SHP77 treated with DMSO at 0.1 percent for 48 hours (cell line): Measurements from ENCODE around the gene LMBR1.
A peak's percentile ranks its signal among the peaks of the same experiment; 100 is the strongest.
"Not testable (repeated sequence)": the region's sequence is repeated elsewhere in the genome, so short reads cannot be mapped to it uniquely, and the experiment has no call there.

ENCODE experiments used
- DNase-seq: peaks from one replicate; lab custom pipeline; 2025; lab: John Stamatoyannopoulos, UW

The LMBR1 gene

DNA sequence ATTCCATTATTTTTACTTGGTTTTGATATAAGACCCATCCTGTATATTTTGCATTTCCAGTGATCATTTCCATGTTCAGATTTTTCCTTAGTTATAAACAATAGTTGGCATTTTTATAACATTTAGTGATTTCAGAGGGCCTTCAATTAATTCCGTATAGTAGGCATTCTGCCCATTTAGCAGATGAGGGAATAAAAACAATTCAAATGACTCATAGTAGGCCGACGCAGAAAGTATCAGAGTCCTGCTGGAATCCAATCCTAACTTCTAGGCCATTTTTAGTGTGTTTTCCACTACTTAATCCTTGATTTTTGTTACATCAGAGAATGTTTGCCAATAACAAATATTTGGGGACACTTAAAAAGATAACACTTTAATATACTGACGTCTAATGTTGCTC, 237.0 kb downstream of the LMBR1 start:
- no peak for DNase-seq

DNA sequence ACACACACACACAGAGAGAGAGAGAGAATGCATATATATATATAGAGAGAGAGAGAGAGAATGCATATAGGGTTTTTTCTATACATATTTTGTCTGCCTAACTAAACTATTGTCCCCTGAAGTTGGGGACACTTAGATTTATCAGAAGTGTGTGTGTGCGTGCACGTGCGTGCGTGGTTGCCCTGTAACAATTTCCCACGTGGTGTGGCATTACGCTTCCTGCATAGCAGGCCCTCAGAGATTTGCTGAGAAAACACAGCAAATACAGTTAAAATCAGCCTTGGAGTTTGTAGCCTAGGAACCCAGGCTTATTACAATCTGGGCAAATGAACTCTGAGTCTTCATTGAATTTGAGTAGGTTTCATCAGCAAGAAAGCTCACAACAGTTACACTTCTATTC, 237.7 kb downstream of the LMBR1 start:
- DNase-seq, result no peak

DNA sequence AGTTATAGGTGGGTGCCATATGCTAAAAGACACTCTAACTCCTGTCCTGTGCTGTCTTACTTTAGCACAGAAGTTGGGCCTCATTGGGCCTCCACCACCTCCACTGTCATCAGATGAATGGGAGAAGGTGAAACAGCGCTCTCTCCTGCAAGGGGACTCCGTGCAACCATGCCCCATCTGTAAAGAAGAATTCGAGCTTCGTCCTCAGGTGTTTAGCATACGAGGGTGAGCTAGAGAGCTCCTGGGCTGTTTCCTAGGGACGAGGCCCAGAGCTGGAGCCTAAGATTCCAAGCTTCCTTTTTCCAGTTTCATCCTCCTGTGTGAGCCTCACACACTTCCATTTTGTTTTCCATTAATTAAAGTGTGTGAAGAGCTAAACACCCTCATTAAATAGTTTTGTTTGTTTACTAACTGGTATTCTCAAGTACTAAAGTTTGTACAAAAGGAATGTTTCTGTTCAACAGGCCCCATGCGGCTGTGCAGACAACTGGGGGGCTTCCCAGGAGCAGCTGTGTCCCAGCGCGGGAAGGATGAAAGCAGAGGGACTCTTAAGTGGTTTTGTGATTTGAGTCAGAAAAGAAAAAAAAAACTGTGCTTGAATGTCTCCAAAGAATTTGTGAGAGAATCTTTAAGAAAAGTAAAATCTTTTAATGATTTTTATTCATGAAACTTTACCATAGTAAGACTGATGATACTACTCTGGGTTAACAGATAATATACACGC, 238.3 kb downstream of the LMBR1 start:
- DNase-seq, result no peak

DNA sequence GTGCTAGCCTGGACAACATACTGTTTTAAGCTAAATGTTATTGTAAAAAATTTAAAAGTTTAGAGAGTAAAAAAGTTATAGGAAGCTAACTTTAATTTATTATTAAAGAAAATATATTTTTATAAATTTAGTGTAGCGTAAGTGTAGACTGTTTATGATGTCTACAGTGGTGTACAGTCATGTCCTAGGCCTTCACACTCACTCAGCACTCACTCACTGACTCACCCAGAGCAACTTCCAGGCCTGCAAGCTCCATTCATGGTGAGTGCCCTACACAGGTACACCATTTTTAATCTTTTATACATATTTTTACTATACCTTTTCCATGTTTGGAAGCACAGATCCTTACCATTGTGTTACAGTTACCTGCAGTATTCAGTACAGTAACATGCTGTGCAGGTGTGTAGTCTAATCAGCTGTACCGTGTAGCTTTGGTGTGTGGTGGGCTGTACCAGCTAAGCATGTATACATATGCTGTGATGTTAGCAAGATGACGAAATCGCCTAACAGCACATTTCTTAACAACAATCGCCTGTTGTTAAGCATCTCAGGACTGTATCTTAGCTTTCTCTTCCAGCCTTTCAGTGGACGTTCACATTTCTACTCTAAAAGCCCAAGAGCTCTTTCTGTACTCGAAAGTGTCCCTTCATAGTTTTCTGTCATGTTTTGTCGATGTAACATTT, 240.0 kb downstream of the LMBR1 start:
- DNase-seq, result no peak

DNA sequence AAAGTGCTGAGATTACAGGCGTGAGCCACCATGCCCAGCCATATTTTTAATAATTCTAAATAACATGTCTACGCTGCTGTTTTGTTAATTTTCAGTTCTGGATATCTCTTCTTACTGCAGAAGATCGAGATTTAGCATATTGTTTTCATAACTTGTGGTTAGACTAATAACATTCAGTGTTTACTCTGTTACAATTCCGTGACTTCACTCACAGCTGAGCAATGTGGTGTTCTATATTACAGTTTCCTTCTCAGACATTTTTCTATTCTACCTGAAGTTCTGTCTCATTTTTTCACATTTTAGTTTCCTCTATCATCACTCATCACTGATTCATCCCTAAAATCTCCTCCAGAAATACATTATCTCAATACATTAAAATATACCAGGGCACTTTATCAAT, 241.5 kb downstream of the LMBR1 start:
- DNase-seq, result no peak

DNA sequence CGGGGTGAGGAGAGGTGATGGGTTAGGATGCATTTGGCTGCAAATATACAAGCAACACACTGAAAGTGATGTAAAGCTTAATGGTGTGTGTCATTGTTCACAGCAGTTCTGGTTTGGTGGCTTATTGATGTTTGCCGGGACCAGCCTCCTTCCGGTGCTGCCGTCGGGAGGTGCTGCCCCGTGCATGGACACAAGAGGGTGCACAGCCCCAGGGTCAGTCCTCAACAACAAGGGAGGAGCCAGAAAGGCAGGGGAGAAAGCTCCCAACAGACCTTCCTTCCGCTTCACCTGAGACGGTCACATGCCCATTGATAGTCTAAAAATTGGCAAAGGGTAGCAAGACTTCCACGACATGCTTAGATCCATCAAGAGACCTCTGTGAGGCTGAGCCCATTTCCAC, 242.9 kb downstream of the LMBR1 start:
- no peak for DNase-seq

DNA sequence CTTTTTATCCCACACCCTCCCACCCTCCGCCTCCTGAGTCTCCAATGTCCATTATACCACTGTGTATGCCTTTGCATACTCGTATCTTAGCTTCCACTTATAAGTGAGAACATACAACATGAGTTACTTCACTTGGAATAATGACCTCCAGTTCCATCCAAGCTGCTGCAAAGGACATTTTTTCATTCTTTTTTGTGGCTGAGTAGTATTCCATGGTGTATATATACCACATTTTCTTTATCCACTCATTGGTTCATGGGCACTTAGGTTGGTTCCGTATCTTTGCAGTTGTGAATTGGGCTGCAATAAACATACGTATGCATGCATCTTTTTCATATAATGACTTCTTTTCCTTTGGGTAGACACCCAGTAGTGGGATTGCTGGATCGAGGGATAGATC, 245.7 kb downstream of the LMBR1 start:
- not testable (repeated sequence) for DNase-seq

DNA sequence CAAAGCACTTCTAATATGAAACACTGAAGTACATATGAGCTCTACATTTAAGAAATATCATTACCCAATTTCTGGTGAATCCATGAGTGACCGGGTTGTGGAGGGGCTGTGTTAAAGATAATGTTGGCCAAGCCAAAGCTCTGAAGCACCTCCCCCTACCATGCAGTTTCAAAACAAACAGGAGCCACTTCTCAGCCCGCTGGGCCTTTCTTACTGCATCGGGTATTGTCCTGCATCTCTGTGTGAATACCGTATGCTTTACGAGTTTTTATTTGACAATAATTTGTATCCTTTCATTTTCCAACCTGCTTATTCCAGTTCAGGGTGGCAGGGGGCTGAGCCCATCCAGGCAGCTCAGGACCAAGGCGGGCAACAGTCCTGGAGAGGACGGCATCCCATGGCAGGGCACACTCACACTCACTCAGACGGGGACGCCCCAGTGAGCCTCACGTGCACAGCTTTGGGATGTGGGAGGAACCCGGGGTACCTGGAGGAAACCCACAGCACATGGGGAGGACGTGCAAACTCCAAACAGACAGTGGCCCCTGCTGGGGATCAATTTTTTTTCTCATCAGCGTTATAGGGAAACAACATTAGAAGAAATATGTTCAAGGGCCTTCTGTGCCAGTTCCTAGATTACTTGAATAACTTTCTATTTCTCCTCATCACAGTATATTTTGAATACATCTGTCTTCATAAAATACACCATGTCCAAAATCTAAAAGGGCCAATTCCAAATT, 250.5 kb downstream of the LMBR1 start:
- DNase-seq, result no peak

DNA sequence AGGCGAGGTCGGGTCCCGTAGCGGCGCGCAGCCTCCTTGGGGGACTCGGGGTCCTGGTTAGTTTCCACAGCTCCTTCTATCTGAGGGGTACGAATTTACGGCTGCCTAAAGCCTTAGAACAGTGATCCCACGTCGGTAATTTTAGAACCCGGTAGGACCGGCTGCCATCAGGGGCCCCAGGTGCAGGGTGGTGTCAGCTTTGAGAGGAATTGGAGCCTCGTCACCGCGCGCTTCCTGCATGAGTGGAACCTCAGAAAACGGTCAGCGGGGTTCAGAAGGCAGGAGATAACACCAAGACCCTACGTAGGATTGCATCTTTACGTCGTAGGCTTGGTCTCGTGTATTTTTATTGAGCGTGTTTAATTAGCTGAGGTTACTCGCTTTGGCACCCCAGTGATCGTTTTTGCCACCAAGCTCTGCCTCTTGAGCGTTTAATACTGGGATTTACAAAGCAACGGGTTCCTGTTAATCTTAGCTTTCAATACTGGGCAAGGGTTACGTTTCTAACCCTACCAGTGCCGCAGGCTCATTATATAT, 252.0 kb downstream of the LMBR1 start:
- DNase-seq, result no peak

DNA sequence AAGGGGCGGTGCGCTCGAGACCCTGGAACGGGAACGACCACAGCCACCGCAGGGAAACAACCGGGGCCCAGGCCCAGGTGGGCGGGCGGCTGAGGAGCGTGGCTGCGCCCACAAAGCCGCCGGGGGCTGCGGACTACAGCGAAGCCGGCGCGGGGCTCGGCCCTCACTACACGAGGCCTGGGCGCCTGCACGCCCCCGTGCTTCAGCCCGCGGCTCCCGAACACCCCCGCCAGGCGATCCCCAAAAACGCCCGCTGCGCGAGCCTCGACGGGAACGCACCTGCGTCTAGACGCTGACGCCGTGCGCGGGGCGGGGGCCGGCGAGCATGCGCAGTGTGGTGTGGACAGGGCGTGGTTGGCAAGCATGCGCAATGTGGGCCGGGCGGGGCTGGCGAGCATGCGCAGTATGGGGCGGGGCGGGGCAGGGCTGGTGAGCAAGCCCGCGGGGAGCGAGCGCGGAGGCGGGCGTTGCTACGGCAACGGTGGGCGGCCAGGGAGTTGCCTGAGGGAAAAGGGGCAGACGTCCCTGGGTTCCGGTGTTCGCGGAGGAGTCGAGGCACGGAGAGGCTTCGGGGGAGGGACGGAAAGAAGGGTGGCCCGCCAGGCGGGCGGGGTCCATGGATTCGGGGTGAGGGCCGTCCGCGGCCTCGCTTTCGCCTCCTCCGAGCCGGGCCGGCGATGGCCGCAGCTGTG, 252.6 kb downstream of the LMBR1 start, which contains the start of gene RNF32:
RNF32 (plus strand) TSS at position 518 of the 692 bp plus-strand sequence. CDS start 3,104 bp downstream, outside the sequence.
- peak; percentile 73 for DNase-seq

DNA sequence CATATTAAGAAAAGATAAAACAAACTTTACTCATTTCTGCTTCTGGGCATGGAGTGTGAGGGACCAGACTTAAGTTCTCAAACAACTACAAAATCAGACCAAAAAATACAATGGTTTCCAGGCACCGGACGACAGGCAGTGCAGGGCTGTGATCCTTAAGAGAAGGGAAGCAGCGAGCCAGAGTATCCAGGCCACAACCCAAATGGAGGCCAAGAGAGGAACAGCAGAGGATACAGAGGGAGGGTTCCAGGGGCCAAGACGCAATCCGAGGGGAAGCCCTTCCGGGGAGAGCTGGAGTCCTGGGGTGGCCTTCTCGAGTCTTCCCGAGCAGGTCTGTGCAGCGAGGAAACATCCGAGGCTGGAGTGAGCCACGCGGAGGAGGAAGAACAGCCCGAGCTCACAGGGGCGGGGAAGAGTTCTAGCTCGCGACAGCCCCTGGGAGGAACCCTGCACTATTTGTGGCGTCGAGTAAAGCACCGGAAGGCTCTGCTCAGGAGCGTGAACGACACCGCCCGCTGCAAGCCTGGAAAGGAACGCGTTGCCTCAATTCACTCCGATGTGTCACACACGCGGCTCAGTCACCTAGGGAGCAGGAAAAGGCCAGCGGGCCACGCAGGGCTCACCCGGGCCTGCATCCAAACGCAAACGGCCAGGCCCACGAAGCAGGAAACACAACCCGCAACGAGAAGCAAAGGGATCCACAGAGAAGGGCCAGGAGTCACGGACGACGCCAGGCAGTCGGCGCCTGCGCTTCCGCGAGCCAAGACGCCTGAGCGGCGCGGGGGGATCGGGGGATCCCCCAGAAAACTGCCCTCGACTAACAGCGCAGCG, 253.3 kb downstream of the LMBR1 start:
- DNase-seq, result no peak

DNA sequence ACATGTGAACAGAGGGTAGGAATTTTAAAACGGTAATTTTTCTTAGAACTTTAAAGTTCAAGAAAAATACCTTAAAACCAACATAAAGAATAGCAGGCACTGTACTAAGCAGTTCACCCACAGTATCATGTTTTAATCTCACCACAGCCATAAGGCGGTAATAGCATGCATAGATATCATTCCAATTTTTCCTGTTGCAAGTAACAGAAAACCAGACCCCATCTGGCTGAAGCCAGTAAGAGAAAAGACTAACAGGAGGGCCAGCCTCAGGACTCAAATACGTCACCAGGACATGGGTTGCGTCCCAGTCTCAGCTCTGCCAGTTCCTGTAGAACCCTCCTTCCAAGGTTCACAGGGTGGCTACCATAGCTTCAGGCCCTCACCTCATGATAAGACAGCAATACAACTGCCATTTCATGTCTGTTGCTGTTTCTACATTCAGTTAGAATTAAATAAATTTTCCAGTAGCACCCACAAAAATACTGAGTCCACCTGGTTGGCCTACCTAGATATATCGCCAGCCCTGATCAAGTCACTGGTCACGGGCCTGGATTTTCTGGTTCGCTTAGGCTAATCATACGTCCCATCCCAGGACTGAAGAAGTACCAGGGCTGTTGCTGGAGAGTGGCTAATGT, 254.4 kb downstream of the LMBR1 start:
- DNase-seq, result no peak

DNA sequence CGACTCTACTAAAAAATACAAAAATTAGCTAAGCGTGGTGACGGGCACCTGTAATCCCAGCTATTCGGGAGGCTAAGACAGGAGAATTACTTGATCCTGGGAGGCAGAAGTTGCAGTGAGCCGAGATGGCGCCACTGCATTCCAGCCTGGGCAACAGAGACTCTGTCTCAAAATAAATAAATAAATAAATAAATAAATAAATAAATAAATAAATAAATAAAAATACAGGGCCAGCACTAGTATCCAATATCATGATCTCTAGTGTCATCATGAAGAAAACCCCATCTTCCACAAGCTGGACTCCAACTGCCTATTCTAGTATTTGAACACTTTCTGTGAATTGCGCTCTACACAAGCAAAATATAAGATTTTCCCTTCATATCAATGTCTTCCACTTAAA, 255.9 kb downstream of the LMBR1 start:
- DNase-seq, result not testable (repeated sequence)

DNA sequence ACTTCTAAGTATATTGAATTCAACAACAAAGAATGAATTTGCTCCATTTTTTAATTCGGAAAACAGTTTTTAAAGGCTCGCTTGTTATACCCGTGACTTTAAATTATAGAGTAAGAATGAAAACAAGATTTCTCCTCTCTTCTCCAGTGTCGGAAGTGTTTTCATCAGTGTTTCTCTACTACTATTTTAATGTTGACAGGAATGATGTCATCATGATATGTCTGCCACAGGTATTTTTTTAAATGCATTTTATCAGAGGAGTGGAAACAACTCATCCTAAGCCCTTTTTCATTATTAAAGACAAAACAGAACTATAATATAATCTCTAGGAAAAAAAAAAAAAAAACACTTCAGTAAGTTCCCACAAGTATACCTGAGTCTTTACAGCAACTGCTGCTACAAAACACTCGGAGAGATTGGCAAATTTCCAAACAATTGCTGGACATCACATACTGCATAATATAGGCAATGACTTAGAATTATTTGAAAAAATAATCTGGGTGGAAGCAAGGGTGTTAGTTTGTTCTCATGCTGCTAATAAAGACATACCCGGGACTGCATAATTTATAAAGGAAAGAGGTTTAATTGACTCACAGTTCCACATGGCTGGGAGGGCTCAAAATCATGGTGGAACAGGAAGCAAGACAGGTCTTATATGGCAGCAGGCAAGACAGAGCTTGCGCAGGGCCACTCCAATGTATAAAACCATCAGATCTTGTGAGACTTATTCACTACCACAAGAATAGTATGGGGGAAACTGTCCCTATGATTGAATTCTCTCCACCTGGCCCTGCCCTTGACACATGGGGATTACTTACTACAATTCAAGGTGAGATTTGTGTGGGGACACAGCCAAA, 257.2 kb downstream of the LMBR1 start:
- no peak for DNase-seq

DNA sequence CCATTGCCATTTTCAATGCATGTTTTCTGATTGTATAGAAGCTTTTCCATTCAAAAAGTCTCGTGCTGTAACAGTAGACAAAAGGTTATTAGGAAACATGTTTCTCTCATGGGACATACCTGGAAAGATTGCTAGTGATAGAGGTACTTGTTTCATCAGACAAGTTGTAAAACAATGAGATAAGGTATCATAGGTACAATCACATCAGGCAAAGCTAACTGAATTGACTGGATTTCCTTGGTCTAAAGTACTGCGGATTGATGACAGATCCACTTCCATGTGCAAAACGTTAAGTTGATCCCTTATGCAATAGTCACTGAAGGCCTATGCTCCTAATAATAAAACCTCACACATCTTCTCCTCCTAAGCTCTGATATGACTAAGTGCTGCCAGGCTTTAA, 258.9 kb downstream of the LMBR1 start:
- no peak for DNase-seq

DNA sequence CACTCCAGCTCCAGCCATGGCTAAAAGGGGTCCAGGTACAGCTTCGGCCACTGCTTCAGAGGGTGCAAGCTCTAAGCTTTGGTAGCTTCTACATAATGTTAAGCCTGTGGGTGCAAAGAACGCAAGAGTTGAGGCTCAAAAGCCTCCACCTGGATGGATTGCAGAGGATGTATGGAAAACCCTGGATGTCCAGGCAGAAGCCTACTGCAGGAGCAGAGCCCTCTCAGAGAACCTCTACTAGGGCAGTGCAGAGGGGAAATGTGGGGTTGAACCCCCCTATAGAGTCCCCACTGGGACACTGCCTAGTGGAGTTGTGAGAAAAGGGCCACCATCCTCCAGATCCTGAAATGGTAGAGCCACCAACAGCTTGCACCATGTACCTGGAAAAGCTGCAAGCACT, 263.1 kb downstream of the LMBR1 start:
- DNase-seq, result no peak

DNA sequence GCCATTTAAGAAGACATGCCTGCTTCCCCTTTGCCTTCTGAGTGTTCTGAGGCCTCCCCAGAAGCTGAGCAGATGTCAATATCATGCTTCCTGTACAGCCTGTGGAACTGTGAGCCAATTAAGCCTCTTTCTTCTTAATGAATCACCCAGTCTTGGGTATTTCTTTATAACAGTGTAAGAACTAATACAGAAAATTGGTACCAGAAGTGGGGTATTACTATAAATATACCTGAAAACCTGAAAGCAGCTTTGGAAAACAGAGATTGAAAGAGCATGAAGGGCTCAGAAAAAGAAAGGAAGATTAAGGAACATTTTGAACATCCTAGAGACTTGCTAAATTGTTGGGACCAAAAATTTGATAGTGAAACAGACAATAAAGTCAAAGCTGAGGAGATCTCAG, 264.4 kb downstream of the LMBR1 start:
- DNase-seq, result no peak
